K562 (cell line): ENCODE measurements around the gene NAPA.

Experiments
- CEBPG ChIP-seq, 3 experiments: fragments of 200-800 bp in 1 of 3; sonication (Bioruptor generic) in 1 of 3; sonication (generic) in 1 of 3; formaldehyde crosslinking in 1 of 3; IDR thresholded peaks in 2 of 3; conservative IDR thresholded peaks in 1 of 3; 2 replicates each; pipeline versions ENCODE4 v1.6.1 to v1.8.0; 2016 to 2022; ENCODE audit warnings: missing compliant biosample characterization in 2 of 3, missing genetic modification characterization in 2 of 3, mild to moderate bottlenecking in 1 of 3, missing genetic modification reagents in 1 of 3
- EZH2 ChIP-seq: IDR thresholded peaks from 2 replicates; pipeline ENCODE4 v1.6.1; 2012; ENCODE audit warnings: low read depth, mild to moderate bottlenecking, inconsistent platforms, low read length, borderline replicate concordance
- GABPA ChIP-seq: fragments of 200-800 bp; sonication (Bioruptor generic); conservative IDR thresholded peaks from 2 replicates; pipeline ENCODE4 v1.6.1; 2016; ENCODE audit warnings: low read depth, missing genetic modification characterization, missing compliant biosample characterization
- SMARCA4 ChIP-seq: fragments of 450-650 bp; IDR thresholded peaks from 2 replicates; pipeline ENCODE4 v1.6.1; 2016
- TARDBP ChIP-seq: fragments of 450-650 bp; IDR thresholded peaks from 2 replicates; pipeline ENCODE4 v1.6.1; 2016
- ZBTB1 ChIP-seq: sonication (generic); formaldehyde crosslinking; IDR thresholded peaks from 2 replicates; pipeline ENCODE4 v1.8.1; 2023; ENCODE audit warnings: missing genetic modification reagents, low read depth, mild to moderate bottlenecking, borderline replicate concordance
- ZNF583 ChIP-seq: fragments of 250-450 bp; sonication (Bioruptor Pico); IDR thresholded peaks from 2 replicates; pipeline ENCODE4 v1.4.0; 2020
- TF ChIP-seq, protein P1 (sequence below), 2 experiments: fragments of 450-650 bp in 1 of 2; sonication (generic) in 1 of 2; formaldehyde crosslinking in 1 of 2; IDR thresholded peaks; 2 replicates each; pipeline versions ENCODE4 v1.7.1 to v1.9.0; 2016 to 2022; ENCODE audit warnings: inconsistent platforms in 1 of 2, mild to moderate bottlenecking in 1 of 2, missing genetic modification reagents in 1 of 2

DNA sequence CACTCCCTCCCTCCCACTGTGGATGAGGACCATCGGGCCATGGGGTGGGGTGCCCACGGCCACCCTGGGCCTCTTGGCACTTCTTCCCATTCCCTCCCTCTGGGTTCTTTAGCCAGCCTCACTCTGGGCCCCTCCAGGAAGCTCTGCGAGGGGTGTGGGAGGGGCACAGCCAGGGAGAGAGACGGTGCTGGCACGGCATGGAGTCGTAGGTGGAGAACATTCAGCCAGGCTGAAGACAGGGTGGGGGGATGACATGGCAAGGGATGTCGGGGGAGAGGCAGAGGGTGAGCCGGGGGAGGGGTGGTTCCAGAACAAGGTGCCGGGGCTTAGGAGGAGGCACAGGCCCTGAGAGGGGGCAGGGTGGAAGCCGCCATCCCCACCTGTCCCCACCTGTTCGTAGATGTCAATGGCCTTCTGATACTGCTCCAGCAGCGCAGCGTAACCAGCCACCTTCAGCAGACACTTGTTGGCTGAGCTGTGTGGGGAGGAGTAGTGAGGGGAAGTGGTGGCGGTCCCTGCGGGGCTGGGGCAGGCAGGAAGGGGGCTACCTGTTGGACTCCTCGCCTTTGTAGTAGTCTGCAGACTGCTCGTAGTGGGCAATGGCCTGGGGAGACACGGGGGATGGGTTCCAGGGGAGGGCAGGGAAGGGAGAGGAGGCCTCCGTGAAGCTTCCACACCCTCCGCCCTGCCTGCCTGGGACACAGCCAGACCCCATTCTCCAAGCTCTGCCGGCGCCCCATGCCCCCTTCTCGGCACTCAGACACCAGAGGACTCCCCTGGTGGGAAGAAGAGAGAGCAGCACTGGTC, 22.1 kb downstream of the NAPA start:
- TF ChIP-seq, protein P1, sequence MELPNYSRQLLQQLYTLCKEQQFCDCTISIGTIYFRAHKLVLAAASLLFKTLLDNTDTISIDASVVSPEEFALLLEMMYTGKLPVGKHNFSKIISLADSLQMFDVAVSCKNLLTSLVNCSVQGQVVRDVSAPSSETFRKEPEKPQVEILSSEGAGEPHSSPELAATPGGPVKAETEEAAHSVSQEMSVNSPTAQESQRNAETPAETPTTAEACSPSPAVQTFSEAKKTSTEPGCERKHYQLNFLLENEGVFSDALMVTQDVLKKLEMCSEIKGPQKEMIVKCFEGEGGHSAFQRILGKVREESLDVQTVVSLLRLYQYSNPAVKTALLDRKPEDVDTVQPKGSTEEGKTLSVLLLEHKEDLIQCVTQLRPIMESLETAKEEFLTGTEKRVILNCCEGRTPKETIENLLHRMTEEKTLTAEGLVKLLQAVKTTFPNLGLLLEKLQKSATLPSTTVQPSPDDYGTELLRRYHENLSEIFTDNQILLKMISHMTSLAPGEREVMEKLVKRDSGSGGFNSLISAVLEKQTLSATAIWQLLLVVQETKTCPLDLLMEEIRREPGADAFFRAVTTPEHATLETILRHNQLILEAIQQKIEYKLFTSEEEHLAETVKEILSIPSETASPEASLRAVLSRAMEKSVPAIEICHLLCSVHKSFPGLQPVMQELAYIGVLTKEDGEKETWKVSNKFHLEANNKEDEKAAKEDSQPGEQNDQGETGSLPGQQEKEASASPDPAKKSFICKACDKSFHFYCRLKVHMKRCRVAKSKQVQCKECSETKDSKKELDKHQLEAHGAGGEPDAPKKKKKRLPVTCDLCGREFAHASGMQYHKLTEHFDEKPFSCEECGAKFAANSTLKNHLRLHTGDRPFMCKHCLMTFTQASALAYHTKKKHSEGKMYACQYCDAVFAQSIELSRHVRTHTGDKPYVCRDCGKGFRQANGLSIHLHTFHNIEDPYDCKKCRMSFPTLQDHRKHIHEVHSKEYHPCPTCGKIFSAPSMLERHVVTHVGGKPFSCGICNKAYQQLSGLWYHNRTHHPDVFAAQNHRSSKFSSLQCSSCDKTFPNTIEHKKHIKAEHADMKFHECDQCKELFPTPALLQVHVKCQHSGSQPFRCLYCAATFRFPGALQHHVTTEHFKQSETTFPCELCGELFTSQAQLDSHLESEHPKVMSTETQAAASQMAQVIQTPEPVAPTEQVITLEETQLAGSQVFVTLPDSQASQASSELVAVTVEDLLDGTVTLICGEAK (IDR thresholded peaks at IDR 0.05), result no peak
- TF ChIP-seq, protein P1 (CRISPR knock-in tag; IDR thresholded peaks at IDR 0.05), result no peak
- no peak for TF ChIP-seq ZNF583 (CRISPR knock-in tag)
- no peak for TF ChIP-seq EZH2
- TF ChIP-seq CEBPG (CRISPR knock-in tag; IDR thresholded peaks at IDR 0.05), result no peak
- TF ChIP-seq CEBPG (tag; conservative IDR thresholded peaks at IDR 0.05 in 1 of 2, IDR thresholded peaks at IDR 0.05 in 1 of 2), result no peak
- no peak for TF ChIP-seq ZBTB1
- no peak for TF ChIP-seq SMARCA4
- TF ChIP-seq GABPA, result no peak
- no peak for TF ChIP-seq TARDBP
